HG03103 (cell line): ENCODE measurements around the gene DSP.

Experiments
- ATAC-seq: cut with Tn5 transposase; IDR thresholded peaks from one replicate; pipeline ENCODE4 v1.9.1; 2021; ENCODE audit warnings: low read depth; ENCODE audit not compliant: unreplicated experiment

Gene DSP

GRCh38 chr6:7541175-7542064 lies at the start of gene DSP:
Gene DSP (plus strand): TSS chr6:7541671. CDS start chr6:7541916, 245 bp downstream.
- no peak for ATAC-seq

GRCh38 chr6:7493866-7494265 lies 47.6 kb upstream of the DSP start:
- no peak for ATAC-seq

GRCh38 chr6:7494638-7495037 lies 46.8 kb upstream of the DSP start:
- ATAC-seq = no peak

GRCh38 chr6:7496266-7496875 lies 45.1 kb upstream of the DSP start:
- ATAC-seq = no peak

GRCh38 chr6:7500752-7501282 lies 40.7 kb upstream of the DSP start:
- ATAC-seq = no peak

- no peak for ATAC-seq
Observed at GRCh38 chr6:7502743-7503142, 38.7 kb upstream of the DSP start.

GRCh38 chr6:7504041-7504440 lies 37.4 kb upstream of the DSP start:
- ATAC-seq = no peak

GRCh38 chr6:7505189-7505699 lies 36.2 kb upstream of the DSP start:
- ATAC-seq = no peak

- no peak for ATAC-seq
Observed at GRCh38 chr6:7507600-7507999, 33.9 kb upstream of the DSP start.

- no peak for ATAC-seq
Observed at GRCh38 chr6:7512320-7512719, 29.2 kb upstream of the DSP start.

GRCh38 chr6:7513529-7513928 lies 27.9 kb upstream of the DSP start:
- ATAC-seq = no peak

GRCh38 chr6:7515363-7515762 lies 26.1 kb upstream of the DSP start:
- no peak for ATAC-seq

- ATAC-seq = no peak
Observed at GRCh38 chr6:7518877-7519276, 22.6 kb upstream of the DSP start.

- no peak for ATAC-seq
Observed at GRCh38 chr6:7522873-7523272, 18.6 kb upstream of the DSP start.

- ATAC-seq = no peak
Observed at GRCh38 chr6:7523922-7524321, 17.5 kb upstream of the DSP start.

- no peak for ATAC-seq
Observed at GRCh38 chr6:7526755-7527154, 14.7 kb upstream of the DSP start.

- no peak for ATAC-seq
Observed at GRCh38 chr6:7528565-7528964, 12.9 kb upstream of the DSP start.

GRCh38 chr6:7529141-7529540 lies 12.3 kb upstream of the DSP start:
- ATAC-seq = no peak

GRCh38 chr6:7532232-7532631 lies 9.2 kb upstream of the DSP start:
- no peak for ATAC-seq

- no peak for ATAC-seq
Observed at GRCh38 chr6:7532821-7533220, 8.7 kb upstream of the DSP start.

- ATAC-seq = no peak
Observed at GRCh38 chr6:7534192-7534591, 7.3 kb upstream of the DSP start.

GRCh38 chr6:7535498-7535897 lies 6.0 kb upstream of the DSP start:
- ATAC-seq = no peak
